HTERT RPE-1 (cell line): ENCODE results near the gene NUP214.
"Not testable (repeated sequence)": the region's sequence is repeated elsewhere in the genome, so short reads cannot be mapped to it uniquely, and the experiment has no call there.

ENCODE experiments used
- in situ Hi-C: fragments of 300-500 bp; cut with MboI; formaldehyde crosslinking; loops from 4 replicates; pipeline ENCODE4 v1.14.3; 2020; ENCODE audit warnings: low sequenced_read_pairs

The NUP214 gene

DNA sequence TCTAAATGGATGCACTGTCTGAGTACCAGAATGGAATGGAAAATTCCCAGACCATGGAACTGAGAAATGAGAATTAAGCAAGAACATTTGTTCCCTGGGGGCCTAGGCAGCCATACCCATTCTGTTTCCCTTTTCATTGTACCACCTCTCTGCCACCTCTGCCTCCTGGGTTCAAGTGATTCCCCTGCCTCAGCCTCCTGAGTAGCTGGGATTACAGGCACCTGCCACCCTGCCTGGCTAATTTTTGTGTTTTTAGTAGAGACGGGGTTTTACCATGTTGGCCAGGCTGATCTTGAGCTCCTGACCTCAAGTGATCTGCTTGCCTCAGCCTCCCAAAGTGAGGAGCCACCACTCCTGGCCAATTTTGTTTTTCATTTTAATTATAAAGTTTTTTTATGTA, 33.3 kb downstream of the NUP214 start:
- in situ Hi-C loops = not testable (repeated sequence)

- in situ Hi-C loops = no loop called here
Measured at GRCh38 chr9:131160416-131161112, 35.2 kb downstream of the NUP214 start.

- in situ Hi-C loops = no loop called here
Measured at GRCh38 chr9:131161585-131161984, 36.2 kb downstream of the NUP214 start.

GRCh38 chr9:131162886-131163285, 37.5 kb downstream of the NUP214 start:
- in situ Hi-C loops = no loop called here

DNA sequence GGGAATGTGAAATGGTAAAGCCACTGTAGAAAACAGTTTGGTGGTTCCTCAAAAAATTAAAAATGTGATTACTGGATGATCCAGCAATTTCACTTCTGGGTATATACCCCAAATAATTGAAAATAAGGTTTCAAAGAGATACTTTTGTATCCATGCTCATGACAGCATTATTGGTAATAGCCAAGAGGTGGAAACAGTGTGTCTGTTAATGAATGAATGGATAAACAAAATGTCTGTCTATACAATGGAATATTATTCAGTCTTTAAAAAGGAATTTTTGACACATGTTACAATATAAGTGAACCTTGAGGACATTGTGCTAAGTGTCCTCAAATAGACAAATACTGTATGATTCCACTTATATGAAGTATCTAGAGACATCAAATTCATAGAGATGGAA, 40.1 kb downstream of the NUP214 start:
- in situ Hi-C loops = no loop called here

GRCh38 chr9:131167146-131167692, 41.8 kb downstream of the NUP214 start:
- in situ Hi-C loops = no loop called here

DNA sequence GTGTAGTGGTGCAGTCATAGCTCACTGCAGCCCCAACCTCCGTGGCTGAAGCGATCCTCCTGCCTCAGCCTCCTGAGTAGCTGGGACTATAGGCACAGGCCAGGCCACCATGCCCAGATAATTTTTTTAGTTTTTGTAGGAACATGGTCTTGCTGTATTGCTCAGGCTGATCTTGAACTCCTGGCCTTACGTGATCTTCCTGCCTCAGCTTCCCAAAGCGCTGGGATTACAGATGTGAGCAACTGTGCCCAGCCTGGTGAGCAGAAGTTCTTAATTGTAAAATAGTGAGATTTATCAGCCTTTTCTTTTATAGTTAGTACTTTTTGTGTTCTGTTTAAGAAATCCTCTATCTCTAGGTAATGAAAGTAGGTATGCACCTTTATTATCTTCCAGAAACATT, 42.5 kb downstream of the NUP214 start:
- in situ Hi-C loops = no loop called here

- in situ Hi-C loops = no loop called here
Measured at GRCh38 chr9:131169563-131170240, 44.3 kb downstream of the NUP214 start.

DNA sequence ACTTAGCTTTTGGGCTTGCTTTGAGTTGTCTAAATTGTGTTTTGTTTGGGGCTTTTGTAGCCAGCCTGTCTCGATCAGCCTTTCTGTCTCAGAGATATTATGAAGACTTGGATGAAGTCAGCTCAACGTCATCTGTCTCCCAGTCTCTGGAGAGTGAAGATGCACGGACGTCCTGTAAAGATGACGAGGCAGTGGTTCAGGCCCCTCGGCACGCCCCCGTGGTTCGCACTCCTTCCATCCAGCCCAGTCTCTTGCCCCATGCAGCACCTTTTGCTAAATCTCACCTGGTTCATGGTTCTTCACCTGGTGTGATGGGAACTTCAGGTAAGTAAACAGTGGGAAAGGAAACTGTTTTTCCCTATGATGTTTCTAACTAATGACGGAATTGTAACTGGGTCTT, 48.6 kb downstream of the NUP214 start:
- in situ Hi-C loops = no loop called here

GRCh38 chr9:131174681-131175239, 49.4 kb downstream of the NUP214 start:
- in situ Hi-C loops = no loop called here

DNA sequence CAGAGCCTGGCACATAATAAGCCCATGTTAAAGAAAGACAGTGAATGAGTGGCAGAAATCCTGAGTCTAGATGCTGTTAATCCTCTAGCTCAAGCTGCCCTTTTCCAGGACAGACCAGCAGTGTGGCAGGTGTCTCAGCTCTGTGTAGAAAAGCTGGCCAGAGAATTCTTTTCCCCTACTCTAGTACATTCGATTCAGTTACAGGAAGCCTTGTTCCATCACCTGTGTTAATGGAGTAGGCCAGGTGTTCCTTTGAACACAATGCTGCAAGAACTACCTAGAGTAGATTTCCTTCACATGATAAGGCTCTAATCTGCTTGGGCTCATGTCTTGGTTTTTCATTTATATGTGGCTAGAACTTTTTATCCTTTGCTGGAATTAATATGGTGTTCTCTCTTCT, 52.5 kb downstream of the NUP214 start:
- in situ Hi-C loops = no loop called here

DNA sequence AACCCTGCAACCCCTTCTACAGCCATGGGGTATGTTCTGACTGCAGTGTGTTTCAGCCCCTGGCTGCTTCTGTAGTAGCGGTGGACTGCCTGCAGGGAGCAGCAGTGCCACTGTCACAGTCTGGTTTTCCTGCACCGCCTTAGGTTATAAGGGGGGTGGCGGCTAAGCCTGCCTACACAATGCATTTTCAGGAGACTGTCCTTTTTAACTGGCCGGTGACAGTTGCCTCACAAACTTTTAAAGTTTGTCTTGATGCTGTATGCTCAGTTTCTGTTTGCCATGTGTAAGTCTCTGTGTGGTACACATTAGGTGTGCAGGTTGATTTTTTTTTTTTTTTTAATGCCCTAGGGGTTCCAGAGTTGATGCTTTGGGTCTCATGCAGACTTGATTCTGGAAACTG, 53.0 kb downstream of the NUP214 start:
- in situ Hi-C loops = no loop called here

GRCh38 chr9:131178926-131179325, 53.5 kb downstream of the NUP214 start:
- in situ Hi-C loops = no loop called here

DNA sequence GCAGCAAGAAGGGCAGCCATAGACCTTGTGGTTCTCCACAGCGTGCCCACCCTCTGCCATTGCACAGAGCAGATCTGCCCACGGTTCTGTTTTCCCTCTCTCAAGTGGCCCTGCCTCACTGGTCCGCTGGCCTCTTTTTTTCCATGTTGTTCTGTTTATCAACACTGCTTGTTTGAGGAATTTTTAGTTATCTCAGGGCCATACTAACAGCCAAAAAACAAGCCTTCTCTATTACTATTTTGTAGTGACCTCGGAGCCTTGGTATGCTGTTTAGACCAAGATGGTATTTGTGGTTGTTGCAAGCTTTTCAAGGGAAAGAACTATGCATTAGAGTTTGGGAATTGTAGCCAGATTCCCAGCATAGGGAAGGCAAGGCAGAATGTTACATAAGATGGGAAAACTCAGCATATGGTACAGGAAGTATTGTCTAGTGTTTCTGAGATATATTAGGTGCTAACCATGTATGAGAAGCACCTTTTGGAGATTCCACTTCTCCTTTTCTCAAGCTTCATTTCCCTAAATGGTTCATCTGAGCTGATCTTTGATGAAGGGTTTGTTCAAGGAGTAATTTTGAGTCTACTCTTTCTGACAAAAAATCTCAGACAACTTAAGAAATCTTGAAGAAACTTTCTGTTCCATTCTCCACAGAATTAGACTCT, 54.3 kb downstream of the NUP214 start:
- in situ Hi-C loops = no loop called here

DNA sequence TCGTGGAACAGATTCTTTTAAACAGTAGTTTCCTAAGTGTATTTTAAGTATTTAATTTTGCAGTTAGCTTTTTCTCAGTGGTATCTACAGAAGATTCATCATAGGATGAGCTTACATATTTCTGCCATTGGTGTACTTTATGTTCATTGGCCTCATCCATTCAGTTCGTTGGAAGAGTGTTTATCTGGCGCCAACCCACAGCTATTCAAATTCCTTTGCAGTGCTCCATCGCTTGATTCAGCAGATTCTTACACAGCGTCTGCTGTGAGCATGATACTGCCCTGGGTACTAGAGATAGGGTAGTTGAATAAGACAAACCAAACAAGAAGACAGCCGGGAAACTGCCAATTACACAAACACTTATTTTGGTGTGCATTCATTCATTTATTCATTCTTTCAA, 55.1 kb downstream of the NUP214 start:
- in situ Hi-C loops = no loop called here

DNA sequence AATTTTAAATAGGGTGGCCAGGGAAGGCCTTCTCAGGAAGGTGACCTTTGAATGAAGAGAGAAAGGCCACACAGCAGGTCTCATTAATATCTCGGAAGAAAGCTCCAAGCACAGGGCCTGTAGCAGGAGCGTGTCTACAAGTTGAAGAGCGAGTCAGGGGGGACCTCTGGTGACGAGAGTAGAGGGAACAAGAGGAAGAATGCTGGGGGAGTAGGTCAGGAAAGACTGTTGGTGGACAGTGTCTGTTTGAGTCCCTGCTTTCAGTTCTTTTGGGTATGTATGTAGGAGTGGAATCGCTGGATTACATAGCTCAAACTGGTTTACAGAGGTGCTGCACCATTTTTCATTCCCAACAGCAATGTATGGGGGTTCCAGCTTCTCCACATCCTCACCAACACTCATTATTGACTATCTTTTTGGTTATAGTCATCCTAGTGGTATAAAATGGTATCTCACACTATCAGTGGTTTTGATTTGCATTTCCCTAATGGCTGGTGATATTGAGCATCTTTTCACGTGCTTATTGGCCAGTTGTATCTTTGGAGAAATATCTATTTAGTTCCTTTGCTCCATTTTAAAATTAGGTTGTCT, 55.8 kb downstream of the NUP214 start:
- in situ Hi-C loops = no loop called here

DNA sequence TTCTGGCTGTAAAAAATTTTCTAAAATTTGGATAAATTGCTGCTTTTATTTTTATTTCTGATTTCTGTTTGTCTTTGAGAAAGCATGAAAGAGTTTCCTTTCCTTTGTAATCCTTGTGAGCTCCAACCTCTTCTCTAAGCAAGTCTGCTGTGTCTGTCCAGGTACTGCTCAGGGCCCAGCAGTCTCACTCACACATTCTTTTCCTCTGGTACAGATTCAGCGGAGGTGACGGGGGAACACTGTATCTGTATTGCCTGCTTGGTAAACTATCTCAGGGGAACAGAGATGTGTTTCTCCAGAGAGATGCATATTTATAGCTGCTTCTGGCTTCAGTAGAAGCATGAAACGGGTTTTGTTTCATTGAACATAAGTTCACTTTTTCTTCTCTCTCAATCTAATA, 60.5 kb downstream of the NUP214 start:
- in situ Hi-C loops = no loop called here

DNA sequence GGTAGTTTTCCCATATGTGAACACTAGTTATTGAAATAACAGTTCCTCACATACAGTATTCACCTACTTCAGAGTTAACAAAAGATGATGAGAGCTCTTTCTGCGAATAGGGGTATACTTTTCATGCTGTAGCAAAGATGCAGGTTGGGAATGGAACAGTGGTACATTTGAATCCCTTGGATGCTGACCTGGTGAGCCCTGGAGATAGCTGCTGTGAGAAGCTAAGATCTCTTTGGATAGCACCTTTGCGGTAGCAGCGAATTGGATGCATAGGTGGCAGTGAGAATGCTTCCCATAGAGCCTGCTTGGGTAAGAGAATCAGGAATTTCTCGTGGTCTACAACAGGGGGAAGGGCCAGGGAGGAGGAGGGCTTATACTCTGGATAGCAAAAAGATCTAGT, 61.2 kb downstream of the NUP214 start:
- in situ Hi-C loops = no loop called here

DNA sequence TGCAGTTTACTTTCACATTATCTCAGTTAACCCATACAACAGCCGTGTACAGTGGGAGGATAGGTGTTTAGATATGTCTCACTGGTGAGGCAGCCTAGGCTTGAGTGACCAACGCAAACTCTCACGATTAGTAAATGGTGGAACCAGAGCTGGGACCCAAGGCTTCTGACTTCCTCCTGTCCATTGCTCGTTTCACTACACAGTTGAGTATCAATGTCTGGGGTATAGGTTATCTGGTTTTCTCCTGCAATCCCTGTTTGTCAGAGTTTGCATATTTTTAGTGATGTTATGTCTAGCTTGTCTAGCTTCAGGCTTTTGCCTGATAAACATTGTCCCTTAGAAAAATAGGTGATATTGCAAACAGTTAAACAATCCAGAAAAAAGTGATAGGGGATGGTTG, 62.6 kb downstream of the NUP214 start:
- in situ Hi-C loops = no loop called here

DNA sequence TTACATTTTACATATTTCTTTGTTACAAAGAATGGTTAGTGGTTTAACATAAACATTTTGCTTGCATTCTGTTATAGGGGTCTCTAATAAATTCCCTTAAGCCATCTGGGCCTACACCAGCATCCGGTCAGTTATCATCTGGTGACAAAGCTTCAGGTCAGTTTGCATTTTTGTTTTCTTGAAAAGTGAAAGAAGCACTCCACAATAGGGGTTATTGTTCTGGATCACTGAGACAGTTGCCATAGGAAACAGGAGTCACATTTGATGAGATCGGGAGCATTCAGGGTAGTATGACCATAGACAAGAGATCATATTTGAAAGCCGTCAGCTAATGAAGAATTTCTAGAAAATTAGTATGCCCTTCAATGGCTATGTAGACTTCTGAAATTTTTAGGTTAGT, 63.6 kb downstream of the NUP214 start:
- in situ Hi-C loops = no loop called here

GRCh38 chr9:131190191-131190590, 64.8 kb downstream of the NUP214 start:
- in situ Hi-C loops = no loop called here
